ENCODE measurements around the gene KRTAP5-1.

KRTAP5-1 gene

DNA sequence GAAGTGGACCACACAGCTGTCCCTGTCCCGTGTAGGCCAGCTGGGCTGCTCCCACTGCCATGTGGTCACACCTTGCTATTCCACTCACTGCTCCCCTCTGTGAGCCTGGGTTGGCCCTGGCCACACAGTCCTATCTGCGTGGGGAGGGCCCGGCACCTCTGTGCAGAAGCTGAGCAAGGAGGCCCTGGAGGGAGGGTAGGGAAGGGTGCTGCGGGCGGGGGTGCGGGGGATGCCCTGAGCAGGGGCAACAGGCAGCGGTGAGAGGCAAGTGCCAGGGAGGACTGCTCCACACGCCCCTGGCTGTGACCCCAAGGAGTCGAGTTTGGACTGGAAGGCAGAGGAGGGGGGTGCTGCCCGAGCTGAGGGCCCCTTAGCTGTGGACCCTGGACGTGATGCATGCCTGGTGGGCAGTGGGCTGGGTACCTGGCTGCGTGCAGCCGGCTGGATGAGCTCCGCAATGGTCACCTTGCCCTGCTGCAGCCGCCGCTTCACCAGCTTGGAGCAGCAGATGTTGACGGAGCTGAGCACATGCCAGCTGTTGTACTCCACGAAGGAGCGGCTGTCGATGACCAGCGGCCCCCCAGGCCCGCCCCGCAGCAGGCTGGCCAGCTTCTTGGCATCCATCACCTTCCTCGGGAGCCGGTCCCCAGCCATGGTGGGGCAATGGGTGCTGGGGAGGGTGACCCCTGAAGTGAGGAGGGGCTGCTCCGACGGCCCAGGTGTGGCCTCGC is 19.7 kb downstream of the KRTAP5-1 start:
- peaks cover 0 to 92% (median 19%) of the 10 kb centered on the region in 5 experiments for H3K27me3 ChIP-seq (replicated peaks in 2 of 5; ENCODE audit: control insufficient read depth in 4 of 5, insufficient read depth in 5 of 5, low read length in 4 of 5)
- H3K4me3 ChIP-seq (ENCODE audit: control insufficient read depth in 1 of 7, extremely low read depth in 1 of 7, insufficient read depth in 4 of 7, low read depth in 2 of 7, low read length in 6 of 7), result no peak overlapping the region
- H3K4me1 ChIP-seq (ENCODE audit: control extremely low read depth in 1 of 4, control insufficient read depth in 4 of 4, insufficient read depth in 4 of 4, low read length in 3 of 4), result no peaks in the 10 kb centered on the region
- no peaks in the 10 kb centered on the region for H3K9me3 ChIP-seq (ENCODE audit: control extremely low read depth in 1 of 5, control insufficient read depth in 4 of 5, insufficient read depth in 2 of 5, low read depth in 1 of 5, low read length in 4 of 5)
- CTCF ChIA-PET, result interaction anchor here (1.2 to 2.6 kb wide), 4 partner anchors 9 to 12 kb away, joined by 4 to 20 read pairs (median 6); no protein-coding TSS in a partner anchor
- H3K36me3 ChIP-seq (ENCODE audit: control insufficient read depth in 4 of 4, insufficient read depth in 4 of 4, low read length in 3 of 4), result no peaks in the 10 kb centered on the region
- no peak for DNase-seq
- 84% methylated on average over 25 of the region's 28 CpGs for WGBS (ENCODE audit: insufficient coverage)
- POLR2A ChIA-PET, result interaction anchor here (0.6 kb wide), 1 partner anchor 10 kb away, joined by 3 read pairs; no protein-coding TSS in a partner anchor
- H3K27ac ChIP-seq (ENCODE audit: insufficient read depth in 1 of 2, low read depth in 1 of 2, low read length in 2 of 2, poor library complexity in 1 of 2, severe bottlenecking in 2 of 2), result no peak overlapping the region

DNA sequence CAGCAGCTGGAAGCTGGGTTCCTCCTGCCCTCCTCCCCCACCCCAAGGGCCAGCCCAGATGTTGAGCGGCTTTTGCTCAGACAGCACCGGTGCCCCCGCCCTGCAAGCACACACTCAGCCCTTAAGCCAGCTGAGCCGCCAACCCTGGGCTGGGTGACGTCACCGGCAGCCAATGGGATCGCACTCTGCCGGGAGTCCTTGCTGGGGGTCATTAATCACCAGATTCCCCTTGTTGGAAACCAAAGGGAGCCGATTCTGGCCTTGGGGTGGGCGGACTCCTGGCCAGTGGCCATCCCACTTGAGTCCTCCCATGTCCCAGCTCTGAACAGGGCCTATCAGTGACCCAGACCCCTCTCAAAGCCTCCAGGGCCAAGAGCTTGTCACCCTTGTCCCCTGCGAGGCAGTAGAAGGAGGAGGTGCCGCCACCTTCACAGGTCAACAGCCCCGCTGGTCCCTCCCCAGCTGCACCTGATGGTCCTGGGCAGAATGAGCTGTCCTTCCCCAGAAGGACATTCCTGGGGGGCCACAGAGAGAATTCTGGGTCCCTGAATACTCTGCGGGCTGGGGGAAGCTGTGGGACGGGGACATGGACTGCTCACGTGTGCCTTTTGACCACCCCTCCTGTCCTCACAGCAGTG is 20.4 kb downstream of the KRTAP5-1 start:
- H3K4me3 ChIP-seq (ENCODE audit: control insufficient read depth in 1 of 7, extremely low read depth in 1 of 7, insufficient read depth in 4 of 7, low read depth in 2 of 7, low read length in 6 of 7), result no peak overlapping the region

DNA sequence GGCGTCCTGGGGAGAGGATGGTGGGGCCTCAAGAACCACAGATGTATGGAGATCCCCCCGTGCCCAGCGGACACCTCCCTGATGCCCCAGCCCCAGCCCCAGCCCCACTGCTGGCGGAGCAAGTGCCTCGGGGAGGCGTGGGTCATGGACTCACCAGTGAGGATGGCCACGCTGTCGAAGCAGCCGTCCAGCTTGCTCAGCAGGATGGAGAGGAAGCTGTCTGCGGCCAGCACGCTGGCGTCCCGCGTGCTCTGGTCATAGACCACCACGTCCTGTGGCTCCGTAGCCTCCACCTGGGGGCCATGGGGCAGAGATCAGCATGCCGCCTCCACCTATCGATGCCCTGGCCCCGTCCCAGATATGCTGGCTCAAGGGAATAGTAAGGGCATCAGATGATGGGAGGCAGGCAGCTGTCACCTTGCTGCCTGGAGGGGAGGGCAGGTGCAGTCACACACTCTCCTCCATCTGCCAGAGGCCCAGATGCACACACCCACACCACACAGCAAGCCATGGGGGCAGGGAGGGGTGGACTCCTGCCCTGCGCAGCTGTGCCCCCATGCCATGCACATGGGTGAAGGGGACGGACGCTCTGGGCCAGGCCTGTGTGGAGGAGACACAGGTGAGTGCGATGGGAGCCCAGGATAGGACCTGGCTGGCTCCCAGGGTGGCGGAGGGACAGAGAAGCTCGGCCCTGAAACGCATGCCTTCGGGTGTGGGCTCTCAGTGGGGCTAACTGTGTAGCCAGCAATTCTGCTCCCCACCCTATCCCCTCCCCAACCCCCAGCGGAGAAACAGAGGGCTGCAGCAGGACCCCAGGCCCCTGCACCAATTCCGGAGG is 21.2 kb downstream of the KRTAP5-1 start:
- Histone ChIP-seq H3K36me3 (ENCODE audit: control insufficient read depth in 4 of 4, insufficient read depth in 4 of 4, low read length in 3 of 4) (no peaks in the 10 kb centered on the region), H3K9me3 (ENCODE audit: control extremely low read depth in 1 of 5, control insufficient read depth in 4 of 5, insufficient read depth in 2 of 5, low read depth in 1 of 5, low read length in 4 of 5) (no peaks in the 10 kb centered on the region), H3K27me3 (replicated peaks in 2 of 5; ENCODE audit: control insufficient read depth in 4 of 5, insufficient read depth in 5 of 5, low read length in 4 of 5) (peaks cover 0 to 92% (median 13%) of the 10 kb centered on the region in 5 experiments), H3K4me3 (ENCODE audit: control insufficient read depth in 1 of 7, extremely low read depth in 1 of 7, insufficient read depth in 4 of 7, low read depth in 2 of 7, low read length in 6 of 7) (no peak overlapping the region), H3K4me1 (ENCODE audit: control extremely low read depth in 1 of 4, control insufficient read depth in 4 of 4, insufficient read depth in 4 of 4, low read length in 3 of 4) (no peaks in the 10 kb centered on the region), H3K27ac (ENCODE audit: insufficient read depth in 1 of 2, low read depth in 1 of 2, low read length in 2 of 2, poor library complexity in 1 of 2, severe bottlenecking in 2 of 2) (no peak overlapping the region)
- CTCF ChIA-PET, result interaction anchor here (1.7 to 2.6 kb wide), 2 partner anchors 10 to 11 kb away, joined by 7 to 20 read pairs; no protein-coding TSS in a partner anchor
- WGBS (ENCODE audit: insufficient coverage), result 76% methylated on average over 24 of the region's 29 CpGs
- DNase-seq, result no peak
- POLR2A ChIA-PET, result interaction anchor here (0.8 to 1.7 kb wide), 2 partner anchors 9 to 11 kb away, joined by 3 to 6 read pairs; no protein-coding TSS in a partner anchor

More for the DNA sequence above, 20.4 kb downstream of the KRTAP5-1 start:
- no peaks in the 10 kb centered on the region for H3K4me1 ChIP-seq (ENCODE audit: control extremely low read depth in 1 of 4, control insufficient read depth in 4 of 4, insufficient read depth in 4 of 4, low read length in 3 of 4)
- peak; percentile 35 to 73 (median 61) for DNase-seq
- 22% methylated on average over 13 of the region's 16 CpGs for WGBS (ENCODE audit: insufficient coverage)
- CTCF ChIA-PET, result interaction anchor here (1.7 to 2.6 kb wide), 2 partner anchors 10 to 12 kb away, joined by 7 to 20 read pairs; no protein-coding TSS in a partner anchor
- no peak overlapping the region for H3K27ac ChIP-seq (ENCODE audit: insufficient read depth in 1 of 2, low read depth in 1 of 2, low read length in 2 of 2, poor library complexity in 1 of 2, severe bottlenecking in 2 of 2)
- no peaks in the 10 kb centered on the region for H3K9me3 ChIP-seq (ENCODE audit: control extremely low read depth in 1 of 5, control insufficient read depth in 4 of 5, insufficient read depth in 2 of 5, low read depth in 1 of 5, low read length in 4 of 5)
- POLR2A ChIA-PET, result interaction anchor here (1.7 kb wide), 1 partner anchor 10 kb away, joined by 6 read pairs; no protein-coding TSS in a partner anchor
- H3K36me3 ChIP-seq (ENCODE audit: control insufficient read depth in 4 of 4, insufficient read depth in 4 of 4, low read length in 3 of 4), result no peaks in the 10 kb centered on the region
- peaks cover 0 to 92% (median 15%) of the 10 kb centered on the region in 5 experiments for H3K27me3 ChIP-seq (replicated peaks in 2 of 5; ENCODE audit: control insufficient read depth in 4 of 5, insufficient read depth in 5 of 5, low read length in 4 of 5)

DNA sequence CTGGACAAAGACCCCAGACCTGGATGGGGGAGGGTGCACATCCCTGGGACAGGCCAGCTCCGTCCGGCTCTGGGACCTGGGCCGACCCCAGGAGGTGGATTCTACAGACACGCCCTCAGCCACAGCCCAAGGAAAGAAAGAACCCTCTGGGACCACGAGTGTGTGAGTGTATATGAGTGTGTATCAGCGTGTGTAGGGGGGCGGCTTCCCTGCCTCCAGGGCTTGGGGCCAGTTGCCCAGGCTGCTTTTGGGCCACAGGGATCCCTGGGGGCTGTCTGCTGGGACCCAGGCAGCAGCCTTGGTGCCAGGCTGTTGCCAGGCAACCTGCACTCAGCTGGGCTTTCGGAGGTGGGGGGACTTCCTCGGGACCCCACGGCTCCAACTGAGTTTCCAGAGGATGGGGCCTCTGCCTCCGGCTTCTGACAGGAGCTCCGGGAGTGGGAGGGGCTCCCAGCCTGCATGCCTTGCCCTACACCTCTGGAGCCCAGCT is 21.9 kb downstream of the KRTAP5-1 start:
- no peaks in the 10 kb centered on the region for H3K9me3 ChIP-seq (ENCODE audit: control extremely low read depth in 1 of 5, control insufficient read depth in 4 of 5, insufficient read depth in 2 of 5, low read depth in 1 of 5, low read length in 4 of 5)
- H3K36me3 ChIP-seq (ENCODE audit: control insufficient read depth in 4 of 4, insufficient read depth in 4 of 4, low read length in 3 of 4), result no peaks in the 10 kb centered on the region
- peaks cover 0 to 92% (median 13%) of the 10 kb centered on the region in 5 experiments for H3K27me3 ChIP-seq (replicated peaks in 2 of 5; ENCODE audit: control insufficient read depth in 4 of 5, insufficient read depth in 5 of 5, low read length in 4 of 5)
- no peaks in the 10 kb centered on the region for H3K4me1 ChIP-seq (ENCODE audit: control extremely low read depth in 1 of 4, control insufficient read depth in 4 of 4, insufficient read depth in 4 of 4, low read length in 3 of 4)
- H3K4me3 ChIP-seq (ENCODE audit: control insufficient read depth in 1 of 7, extremely low read depth in 1 of 7, insufficient read depth in 4 of 7, low read depth in 2 of 7, low read length in 6 of 7), result no peak overlapping the region
- CTCF ChIA-PET, result interaction anchor here (1.5 kb wide), 1 partner anchor 15 kb away, joined by 3 read pairs; no protein-coding TSS in a partner anchor
- no peak for DNase-seq
- no peak overlapping the region for H3K27ac ChIP-seq (ENCODE audit: insufficient read depth in 1 of 2, low read depth in 1 of 2, low read length in 2 of 2, poor library complexity in 1 of 2, severe bottlenecking in 2 of 2)
- 70% methylated on average over 5 of the region's 12 CpGs for WGBS (ENCODE audit: insufficient coverage)
- POLR2A ChIA-PET, result interaction anchor here (0.8 to 1.7 kb wide), 2 partner anchors 8 to 11 kb away, joined by 3 to 6 read pairs; no protein-coding TSS in a partner anchor

DNA sequence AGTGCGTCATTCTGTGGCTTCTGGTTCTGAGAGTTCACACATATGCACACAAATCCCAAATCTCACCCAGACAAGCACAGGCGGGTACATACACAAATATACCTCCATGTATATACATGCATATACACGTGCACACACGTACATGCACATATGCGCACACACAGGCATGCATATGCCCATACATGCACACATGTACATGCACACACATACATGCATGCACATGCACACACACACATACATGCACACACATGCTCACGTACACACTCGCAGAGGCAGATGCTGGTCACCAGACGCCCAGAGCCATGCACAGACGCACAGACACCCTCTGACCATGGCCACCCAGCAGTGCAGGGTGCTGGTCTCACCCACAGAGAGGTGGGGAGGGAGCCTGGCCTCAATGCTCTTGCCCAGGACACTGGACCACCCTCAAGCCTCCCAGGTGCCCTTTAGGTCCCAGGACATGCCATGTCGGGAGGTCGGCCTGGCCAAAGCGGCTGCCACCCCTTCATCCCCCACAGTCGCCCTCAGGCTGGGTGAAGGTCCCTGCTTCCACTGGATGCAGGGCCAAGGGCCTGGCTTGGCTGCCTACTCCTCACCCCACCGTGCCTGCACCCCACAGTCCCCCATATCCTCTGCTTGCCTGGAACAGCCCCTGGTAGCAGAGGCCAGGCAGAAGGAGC is 22.5 kb downstream of the KRTAP5-1 start:
- Histone ChIP-seq H3K27me3 (replicated peaks in 2 of 5; ENCODE audit: control insufficient read depth in 4 of 5, insufficient read depth in 5 of 5, low read length in 4 of 5) (peaks cover 0 to 91% (median 16%) of the 10 kb centered on the region in 5 experiments), H3K27ac (ENCODE audit: insufficient read depth in 1 of 2, low read depth in 1 of 2, low read length in 2 of 2, poor library complexity in 1 of 2, severe bottlenecking in 2 of 2) (no peak overlapping the region), H3K4me1 (ENCODE audit: control extremely low read depth in 1 of 4, control insufficient read depth in 4 of 4, insufficient read depth in 4 of 4, low read length in 3 of 4) (no peaks in the 10 kb centered on the region), H3K9me3 (ENCODE audit: control extremely low read depth in 1 of 5, control insufficient read depth in 4 of 5, insufficient read depth in 2 of 5, low read depth in 1 of 5, low read length in 4 of 5) (no peaks in the 10 kb centered on the region), H3K4me3 (ENCODE audit: control insufficient read depth in 1 of 7, extremely low read depth in 1 of 7, insufficient read depth in 4 of 7, low read depth in 2 of 7, low read length in 6 of 7) (no peak overlapping the region), H3K36me3 (ENCODE audit: control insufficient read depth in 4 of 4, insufficient read depth in 4 of 4, low read length in 3 of 4) (no peaks in the 10 kb centered on the region)
- CTCF ChIA-PET, result interaction anchor here (1.5 kb wide), 1 partner anchor 14 kb away, joined by 3 read pairs; no protein-coding TSS in a partner anchor
- POLR2A ChIA-PET, result no interaction called here
- 98% methylated on average over 13 of the region's 14 CpGs for WGBS (ENCODE audit: insufficient coverage)
- DNase-seq, result no peak

DNA sequence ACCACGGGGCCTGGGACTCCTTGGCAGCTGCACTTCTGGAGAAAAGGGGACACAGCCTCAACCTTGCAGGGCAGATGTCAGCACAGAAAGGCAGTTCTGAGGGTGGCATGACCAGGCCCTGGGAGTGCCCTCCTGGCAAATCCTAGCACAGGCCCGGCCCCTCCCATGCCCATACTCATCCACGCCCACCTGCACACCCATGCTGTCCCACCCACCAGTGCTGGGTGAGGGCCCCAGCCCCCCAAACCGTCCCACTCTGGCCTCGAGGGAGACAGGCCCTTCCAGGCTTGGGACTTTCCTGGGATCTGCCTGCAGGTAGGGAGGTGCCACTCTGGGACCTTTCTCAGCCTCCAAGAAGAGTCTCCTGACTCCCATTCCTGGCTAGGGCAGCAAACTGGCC is 23.1 kb downstream of the KRTAP5-1 start:
- Histone ChIP-seq H3K4me3 (ENCODE audit: control insufficient read depth in 1 of 7, extremely low read depth in 1 of 7, insufficient read depth in 4 of 7, low read depth in 2 of 7, low read length in 6 of 7) (no peak overlapping the region), H3K36me3 (ENCODE audit: control insufficient read depth in 4 of 4, insufficient read depth in 4 of 4, low read length in 3 of 4) (no peaks in the 10 kb centered on the region), H3K4me1 (ENCODE audit: control extremely low read depth in 1 of 4, control insufficient read depth in 4 of 4, insufficient read depth in 4 of 4, low read length in 3 of 4) (no peaks in the 10 kb centered on the region), H3K9me3 (ENCODE audit: control extremely low read depth in 1 of 5, control insufficient read depth in 4 of 5, insufficient read depth in 2 of 5, low read depth in 1 of 5, low read length in 4 of 5) (no peaks in the 10 kb centered on the region), H3K27me3 (replicated peaks in 2 of 5; ENCODE audit: control insufficient read depth in 4 of 5, insufficient read depth in 5 of 5, low read length in 4 of 5) (peaks cover 0 to 91% (median 18%) of the 10 kb centered on the region in 5 experiments), H3K27ac (ENCODE audit: insufficient read depth in 1 of 2, low read depth in 1 of 2, low read length in 2 of 2, poor library complexity in 1 of 2, severe bottlenecking in 2 of 2) (no peak overlapping the region)
- DNase-seq, result no peak
- ChIA-PET CTCF (interaction anchor here (1.5 kb wide), 1 partner anchor 13 kb away, joined by 3 read pairs; no protein-coding TSS in a partner anchor), POLR2A (no interaction called here)
- WGBS (ENCODE audit: insufficient coverage), result 98% methylated on average over 3 of the region's 5 CpGs

All from common myeloid progenitor, CD34-positive (primary cell).